H1 (cell line): ENCODE measurements around the gene ADCY3. TPM values are rescaled to one million over a fixed set of nuclear protein-coding genes. Genes with fewer than 3 reads are reported as not detected.

Experiments used
- CTCF ChIA-PET: fragments of 300-600 bp; sonication (Branson Sonifier 250); formaldehyde crosslinking; loops from one replicate; lab custom pipeline; 2021; ENCODE audit not compliant: partially characterized antibody; lab: Charles Lee
- POLR2A ChIA-PET: fragments of 300-600 bp; sonication (Branson Sonifier 250); formaldehyde crosslinking; loops from one replicate; lab custom pipeline; 2021; ENCODE audit warnings: inconsistent platforms; ENCODE audit not compliant: partially characterized antibody; lab: Charles Lee
- DNase-seq, 2 experiments: peaks; one replicate each; pipeline versions ENCODE4 v3.0.0 to v3.0.0-alpha.2; 2010 to 2022; ENCODE audit warnings: low spot score in 2 of 2, low read depth in 1 of 2, mixed read lengths in 1 of 2
- FAIRE-seq: peaks from 2 replicates; lab custom pipeline; 2011; peaks lifted over from hg19 to GRCh38; lab: Jason Lieb, UNC
- H2AFZ ChIP-seq: 2 replicates; pipeline ENCODE4 v1.8.1; 2012; ENCODE audit warnings: low read length, inconsistent platforms
- H2AK5ac ChIP-seq: 2 replicates; pipeline ENCODE4 v1.6.1; 2013; ENCODE audit warnings: low read depth, low read length
- H2BK120ac ChIP-seq: replicated peaks from 2 replicates; pipeline ENCODE3; 2013; ENCODE audit warnings: low read depth, low read length, inconsistent platforms
- H2BK12ac ChIP-seq: 2 replicates; pipeline ENCODE4 v1.6.1; 2013; ENCODE audit warnings: low read depth, low read length
- H2BK15ac ChIP-seq: 2 replicates; pipeline ENCODE4 v1.6.1; 2013; ENCODE audit warnings: low read length
- H2BK20ac ChIP-seq: 2 replicates; pipeline ENCODE4 v1.6.1; 2013; ENCODE audit warnings: low read length
- H2BK5ac ChIP-seq: 2 replicates; pipeline ENCODE4 v1.6.1; 2013; ENCODE audit warnings: low read depth, low read length
- H3K14ac ChIP-seq: 2 replicates; pipeline ENCODE4 v1.6.1; 2013; ENCODE audit warnings: inconsistent platforms; ENCODE audit not compliant: insufficient read length
- H3K18ac ChIP-seq: 2 replicates; pipeline ENCODE4 v1.6.1; 2013; ENCODE audit warnings: low read length; ENCODE audit errors: extremely low read depth
- H3K23ac ChIP-seq: 2 replicates; pipeline ENCODE4 v1.6.1; 2013; ENCODE audit warnings: inconsistent platforms; ENCODE audit not compliant: insufficient read length
- H3K23me2 ChIP-seq: 2 replicates; pipeline ENCODE4 v1.6.1; 2013; ENCODE audit warnings: low read depth, low read length
- H3K27ac ChIP-seq: 2 replicates; pipeline ENCODE4 v1.6.1; 2011; ENCODE audit warnings: low read depth, low read length, inconsistent platforms
- H3K27me3 ChIP-seq, 4 experiments: replicated peaks in 1 of 4; 1 replicate in 1 of 4; 2 replicates in 3 of 4; pipeline versions ENCODE4 v1.6.1 to v1.8.1; 2011 to 2013; ENCODE audit warnings: low read length in 3 of 4, mild to moderate bottlenecking in 3 of 4, inconsistent platforms in 2 of 4, mixed read lengths in 2 of 4, moderate library complexity in 1 of 4; ENCODE audit not compliant: control insufficient read depth in 3 of 4, insufficient read depth in 3 of 4; ENCODE audit errors: extremely low read depth in 1 of 4
- H3K36me3 ChIP-seq, 4 experiments: 2 replicates each; pipeline versions ENCODE4 v1.6.1 to v1.8.1; 2011 to 2013; ENCODE audit warnings: mild to moderate bottlenecking in 4 of 4, low read length in 3 of 4, moderate library complexity in 2 of 4, control low read depth in 1 of 4, inconsistent platforms in 1 of 4; ENCODE audit not compliant: insufficient read depth in 4 of 4, control insufficient read depth in 2 of 4
- H3K4ac ChIP-seq: replicated peaks from 2 replicates; pipeline ENCODE3; 2013; ENCODE audit warnings: low read length, low read depth, mixed read lengths, inconsistent platforms; ENCODE audit not compliant: insufficient read length
- H3K4me1 ChIP-seq, 4 experiments: replicated peaks in 1 of 4; 1 replicate in 1 of 4; 2 replicates in 3 of 4; pipeline versions ENCODE4 v1.6.1 to v1.8.1; 2011 to 2013; ENCODE audit warnings: low read length in 3 of 4, inconsistent platforms in 2 of 4, mixed read lengths in 1 of 4; ENCODE audit not compliant: insufficient read depth in 4 of 4, control insufficient read depth in 3 of 4
- H3K4me2 ChIP-seq, 2 experiments: 2 replicates each; pipeline versions ENCODE4 v1.6.1 to v1.8.1; 2011 to 2013; ENCODE audit warnings: low read depth in 2 of 2, low read length in 2 of 2, control low read depth in 1 of 2, inconsistent platforms in 1 of 2, mild to moderate bottlenecking in 1 of 2; ENCODE audit not compliant: insufficient read depth in 1 of 2
- H3K4me3 ChIP-seq, 4 experiments: fragments of 200-600, 300-600 bp in 1 of 4; sonication (generic), shearing (Covaris generic), sonication (Bioruptor Twin) in 1 of 4; 2 replicates each; pipeline versions ENCODE4 v1.5.1 to v1.8.1; 2011 to 2016; ENCODE audit warnings: low read length in 4 of 4, low read depth in 3 of 4, control low read depth in 2 of 4, inconsistent platforms in 2 of 4, mild to moderate bottlenecking in 2 of 4, mixed read lengths in 1 of 4, moderate library complexity in 1 of 4; ENCODE audit not compliant: insufficient read depth in 2 of 4; ENCODE audit errors: extremely low read depth in 1 of 4
- H3K56ac ChIP-seq: replicated peaks from 2 replicates; pipeline ENCODE3; 2013; ENCODE audit warnings: low read depth, mild to moderate bottlenecking, mixed read lengths, low read length, inconsistent platforms; ENCODE audit not compliant: insufficient read length
- H3K79me1 ChIP-seq: 2 replicates; pipeline ENCODE4 v1.6.1; 2013; ENCODE audit warnings: low read depth, low read length, control low read depth
- H3K79me2 ChIP-seq, 2 experiments: 2 replicates each; pipeline versions ENCODE4 v1.6.1 to v1.8.1; 2012 to 2013; ENCODE audit warnings: low read length in 2 of 2, mild to moderate bottlenecking in 2 of 2, inconsistent platforms in 1 of 2; ENCODE audit not compliant: insufficient read depth in 2 of 2, control insufficient read depth in 1 of 2
- H3K9ac ChIP-seq, 4 experiments: replicated peaks in 1 of 4; 1 replicate in 1 of 4; 2 replicates in 3 of 4; pipeline versions ENCODE4 v1.6.1 to v1.8.1; 2011 to 2013; ENCODE audit warnings: low read depth in 3 of 4, low read length in 3 of 4, control low read depth in 2 of 4, mild to moderate bottlenecking in 2 of 4, moderate library complexity in 2 of 4, inconsistent platforms in 1 of 4; ENCODE audit errors: extremely low read depth in 1 of 4
- H3K9me3 ChIP-seq, 2 experiments: 2 replicates each; pipeline versions ENCODE4 v1.6.1 to v1.8.1; 2012 to 2013; ENCODE audit warnings: mild to moderate bottlenecking in 2 of 2, moderate library complexity in 2 of 2, control low read depth in 1 of 2, inconsistent platforms in 1 of 2, low read depth in 1 of 2, low read length in 1 of 2, mixed read lengths in 1 of 2; ENCODE audit not compliant: insufficient read depth in 2 of 2
- H4K20me1 ChIP-seq, 2 experiments: replicated peaks in 1 of 2; 2 replicates each; pipeline versions ENCODE3 to v1.8.1; 2011 to 2013; ENCODE audit warnings: inconsistent platforms in 2 of 2, low read length in 2 of 2, mild to moderate bottlenecking in 1 of 2; ENCODE audit not compliant: insufficient read depth in 2 of 2, control insufficient read depth in 1 of 2
- H4K5ac ChIP-seq: 2 replicates; pipeline ENCODE4 v1.6.1; 2013; ENCODE audit warnings: low read length, low read depth, mixed read lengths, inconsistent platforms; ENCODE audit not compliant: insufficient read length
- H4K8ac ChIP-seq: 2 replicates; pipeline ENCODE4 v1.8.0; 2013; ENCODE audit warnings: mild to moderate bottlenecking, moderate library complexity, low read length, inconsistent platforms; ENCODE audit not compliant: insufficient read depth; ENCODE audit errors: extremely low read depth
- H4K91ac ChIP-seq: replicated peaks from 2 replicates; pipeline ENCODE3; 2013; ENCODE audit warnings: low read length, mixed read lengths, inconsistent platforms; ENCODE audit not compliant: insufficient read length
- JUN ChIP-seq: IDR thresholded peaks from 2 replicates; pipeline ENCODE4 v1.6.1; 2011; ENCODE audit warnings: low read depth, mild to moderate bottlenecking, improper control_type of control experiment, low read length
- KDM1A ChIP-seq: fragments of 200-600, 300-600 bp; sonication (generic); IDR thresholded peaks from 2 replicates; pipeline ENCODE4 v1.7.1; 2016; ENCODE audit warnings: mild to moderate bottlenecking, low read length, borderline replicate concordance
- KDM4A ChIP-seq: IDR thresholded peaks from one replicate; pipeline ENCODE4 v1.7.1; 2012; ENCODE audit warnings: low read depth, mild to moderate bottlenecking, moderate library complexity, low read length, inconsistent platforms; ENCODE audit not compliant: severe bottlenecking
- RFX5 ChIP-seq: IDR thresholded peaks from 2 replicates; pipeline ENCODE4 v1.6.1; 2011; ENCODE audit warnings: low read depth, low read length, improper control_type of control experiment, borderline replicate concordance
- SP1 ChIP-seq: IDR thresholded peaks from 2 replicates; pipeline ENCODE4 v1.6.1; 2011; ENCODE audit warnings: low read depth, low read length
- TAF7 ChIP-seq: optimal IDR thresholded peaks from 2 replicates; pipeline ENCODE3; 2011; ENCODE audit warnings: low read depth, mild to moderate bottlenecking, inconsistent platforms, low read length, moderate library complexity, borderline replicate concordance
- TEAD4 ChIP-seq: IDR thresholded peaks from 2 replicates; pipeline ENCODE4 v1.6.1; 2012; ENCODE audit warnings: low read depth, low read length, inconsistent platforms, mixed read lengths
- WGBS, 2 experiments: shearing (Covaris generic) in 1 of 2; methylation state at CpG; one replicate each; pipeline versions ENCODE4 v1.1.6 to v1.1.7; 2013 to 2015; ENCODE audit warnings: low lambda C conversion rate in 2 of 2, mixed read lengths in 2 of 2, inconsistent platforms in 1 of 2, low coverage in 1 of 2, missing lambda C conversion rate in 1 of 2; ENCODE audit not compliant: insufficient replicate concordance in 2 of 2, insufficient coverage in 1 of 2, insufficient read length in 1 of 2; ENCODE audit errors: extremely low coverage in 1 of 2, missing lambda C conversion rate in 1 of 2; 5-methylcytosine and 5-hydroxymethylcytosine counted together
- polyA plus RNA-seq, 7 experiments: library from polyadenylated mRNA; depleted of rRNA in 3 of 7; stranded (reverse) in 5 of 7; unstranded in 2 of 7; fragments of >200 nt in 5 of 7; fragments of 200-250 nt in 2 of 7; gene quantifications; 1 replicate in 5 of 7; 2 replicates in 1 of 7; 4 replicates in 1 of 7; pipeline versions ENCODE4 v1.2.1 to v1.2.3, GENCODE V29; 2011 to 2013; ENCODE audit warnings: missing spikeins in 2 of 7, mixed read lengths in 2 of 7
- total RNA-seq: library from RNA; stranded (reverse); fragmentation: NEBNext Ultra II Directional; extraction: Animal tissue kit (Norgen Biotek cat#: 25700); gene quantifications from 2 replicates; pipeline ENCODE4 v1.2.1, GENCODE V29; 2021
- TF ChIP-seq, protein P1 (sequence below): IDR thresholded peaks from 2 replicates; pipeline ENCODE4 v1.6.1; 2012; ENCODE audit warnings: inconsistent platforms

The ADCY3 gene
- total and polyA plus RNA-seq, 2 of the 8 experiments (the other 6 are each of a cell fraction or from before 2014, with no cell fraction given) = 45.1 to 52.9 TPM

DNA sequence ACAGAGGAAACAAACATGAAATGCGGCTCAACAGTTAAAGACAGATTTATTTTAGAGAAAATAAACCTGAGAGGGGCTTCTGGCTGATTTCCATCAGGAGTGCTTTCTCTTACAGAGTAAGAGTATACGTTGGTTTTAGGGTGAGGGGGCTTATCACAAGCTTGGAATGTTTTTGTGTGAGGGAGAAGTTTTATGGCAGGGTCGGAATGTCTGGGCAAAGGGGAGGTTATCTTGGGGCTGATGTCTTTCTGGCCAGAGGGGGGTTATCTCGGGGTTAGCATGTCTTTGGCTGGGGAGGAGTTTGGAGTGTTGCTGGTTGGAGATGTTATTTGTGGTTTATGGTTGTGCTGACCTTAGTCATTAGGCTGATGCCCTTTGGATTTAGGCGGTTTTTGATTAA lies 149.0 kb downstream of the ADCY3 start:
- Histone ChIP-seq H3K4ac (no peak overlapping the region), H3K9ac (no peak overlapping the region), H3K4me2 (no peak overlapping the region), H3K4me3 (no peak overlapping the region), H4K8ac (no peak overlapping the region), H3K36me3 (no peaks in the 10 kb centered on the region), H3K14ac (no peak overlapping the region), H3K79me1 (no peaks in the 10 kb centered on the region), H2BK12ac (no peak overlapping the region), H2AK5ac (no peak overlapping the region), H3K23me2 (no peaks in the 10 kb centered on the region; the same call in 1 of the 2 replicates), H2BK20ac (no peak overlapping the region), H2AFZ (no peak overlapping the region), H3K4me1 (peaks cover 0 to 3% (median 0%) of the 10 kb centered on the region in 4 experiments; a peak in 4 of 7 replicates), H4K20me1 (no peaks in the 10 kb centered on the region), H4K5ac (no peak overlapping the region), H3K79me2 (no peaks in the 10 kb centered on the region), H3K56ac (no peak overlapping the region), H2BK120ac (no peak overlapping the region), H2BK5ac (no peak overlapping the region), H4K91ac (no peak overlapping the region), H3K27me3 (no peaks in the 10 kb centered on the region), H3K18ac (no peak overlapping the region), H3K9me3 (no peaks in the 10 kb centered on the region), H3K27ac (no peak overlapping the region), H2BK15ac (no peak overlapping the region), H3K23ac (no peak overlapping the region)
- FAIRE-seq = peak; percentile 48
- DNase-seq = no peak
- POLR2A ChIA-PET = interaction anchor here (0.6 kb wide), 2 partner anchors 9 to 89 kb away, joined by 3 to 4 read pairs; no protein-coding TSS in a partner anchor
- CTCF ChIA-PET = no interaction called here
- 92% methylated on average over 5 of the region's 5 CpGs; no CpG with 5 or more reads in 1 of the 2 experiments for WGBS, 2 experiments
- no peak for TF ChIP-seq JUN
- TF ChIP-seq SP1 = no peak
- TF ChIP-seq KDM4A = no peak
- TF ChIP-seq TAF7 = no peak
- TF ChIP-seq RFX5 = no peak
- TF ChIP-seq KDM1A = no peak
- TF ChIP-seq, protein P1, sequence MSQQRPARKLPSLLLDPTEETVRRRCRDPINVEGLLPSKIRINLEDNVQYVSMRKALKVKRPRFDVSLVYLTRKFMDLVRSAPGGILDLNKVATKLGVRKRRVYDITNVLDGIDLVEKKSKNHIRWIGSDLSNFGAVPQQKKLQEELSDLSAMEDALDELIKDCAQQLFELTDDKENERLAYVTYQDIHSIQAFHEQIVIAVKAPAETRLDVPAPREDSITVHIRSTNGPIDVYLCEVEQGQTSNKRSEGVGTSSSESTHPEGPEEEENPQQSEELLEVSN = no peak
- no peak for TF ChIP-seq TEAD4
